MM.1S (cell line): ENCODE measurements around the gene ALDH3A1.

Experiments
- DNase-seq: peaks from one replicate; pipeline ENCODE4 v3.0.0-alpha.2; 2015
- H2AFZ ChIP-seq: fragments of 300-600 bp; sonication (generic); 2 replicates; pipeline ENCODE4 v1.6.0; 2016; ENCODE audit warnings: antibody characterized with exemption, low read length
- H3F3A ChIP-seq: fragments of 300-600 bp; sonication (generic); 2 replicates; pipeline ENCODE4 v1.6.1; 2016; ENCODE audit warnings: mild to moderate bottlenecking, antibody characterized with exemption, low read length, moderate library complexity, mixed read lengths; ENCODE audit not compliant: insufficient read depth
- H3K27ac ChIP-seq: fragments of 300-600 bp; sonication (generic); 2 replicates; pipeline ENCODE4 v1.5.1; 2016; ENCODE audit warnings: mild to moderate bottlenecking, low read length
- H3K27me3 ChIP-seq: fragments of 300-600 bp; sonication (generic); replicated peaks from 2 replicates; pipeline ENCODE4 v1.6.0; 2016; ENCODE audit warnings: low read length; ENCODE audit not compliant: insufficient read depth
- H3K36me3 ChIP-seq: fragments of 300-600 bp; sonication (generic); replicated peaks from 2 replicates; pipeline ENCODE4 v1.6.1; 2016; ENCODE audit warnings: mild to moderate bottlenecking, low read length, mixed read lengths; ENCODE audit not compliant: insufficient read depth
- H3K4me1 ChIP-seq: fragments of 300-600 bp; sonication (generic); 2 replicates; pipeline ENCODE4 v1.6.1; 2016; ENCODE audit warnings: low read length, mixed read lengths
- H3K4me2 ChIP-seq: fragments of 300-600 bp; sonication (generic); 2 replicates; pipeline ENCODE4 v1.6.0; 2016; ENCODE audit warnings: low read depth, low read length
- H3K4me3 ChIP-seq: fragments of 300-600 bp; sonication (generic); 2 replicates; pipeline ENCODE4 v1.5.1; 2016; ENCODE audit warnings: low read length, mixed read lengths
- H3K79me2 ChIP-seq: fragments of 300-600 bp; sonication (generic); 2 replicates; pipeline ENCODE4 v1.6.1; 2016; ENCODE audit warnings: mixed run types, low read length, mixed read lengths
- H3K9ac ChIP-seq: fragments of 300-600 bp; sonication (generic); 2 replicates; pipeline ENCODE4 v1.6.1; 2016; ENCODE audit warnings: low read length, mixed read lengths
- H3K9me2 ChIP-seq: fragments of 300-600 bp; sonication (generic); replicated peaks from 2 replicates; pipeline ENCODE4 v1.6.1; 2016; ENCODE audit warnings: mild to moderate bottlenecking, low read length, mixed read lengths; ENCODE audit not compliant: insufficient read depth
- H3K9me3 ChIP-seq: fragments of 300-600 bp; sonication (generic); replicated peaks from 2 replicates; pipeline ENCODE4 v1.6.1; 2016; ENCODE audit warnings: mild to moderate bottlenecking, low read length, mixed read lengths; ENCODE audit not compliant: insufficient read depth
- H4K20me1 ChIP-seq: fragments of 300-600 bp; sonication (generic); 2 replicates; pipeline ENCODE4 v1.6.1; 2016; ENCODE audit warnings: mild to moderate bottlenecking, low read length, moderate library complexity, mixed read lengths; ENCODE audit not compliant: insufficient read depth
- CTCF ChIP-seq: fragments of 300-600 bp; sonication (generic); IDR thresholded peaks from 2 replicates; pipeline ENCODE4 v1.5.1; 2016; ENCODE audit warnings: antibody characterized with exemption, low read length, mixed read lengths
- EZH2 ChIP-seq: fragments of 300-600 bp; sonication (generic); optimal IDR thresholded peaks from 2 replicates; pipeline ENCODE3; 2017; ENCODE audit warnings: low read depth, mild to moderate bottlenecking, antibody characterized with exemption, low read length, mixed read lengths
- EZH2phosphoT487 ChIP-seq: fragments of 300-600 bp; sonication (generic); IDR thresholded peaks from 2 replicates; pipeline ENCODE4 v1.6.1; 2018; ENCODE audit warnings: antibody characterized with exemption, low read length

Gene ALDH3A1

GRCh38 chr17:19728084-19728495 is 20.0 kb downstream of the ALDH3A1 start:
- peaks cover 5% of the 10 kb centered on the region for H3K4me1 ChIP-seq
- no peak overlapping the region for H3K4me3 ChIP-seq
- H3F3A ChIP-seq = no peaks in the 10 kb centered on the region
- no peaks in the 10 kb centered on the region for H3K9me2 ChIP-seq
- H3K9me3 ChIP-seq = no peaks in the 10 kb centered on the region
- H3K9ac ChIP-seq = no peak overlapping the region
- H3K36me3 ChIP-seq = no peaks in the 10 kb centered on the region
- DNase-seq = no peak
- H2AFZ ChIP-seq = no peak overlapping the region
- H4K20me1 ChIP-seq = no peaks in the 10 kb centered on the region
- no peak for TF ChIP-seq CTCF
- no peak for TF ChIP-seq EZH2phosphoT487
- no peak for TF ChIP-seq EZH2
- H3K27me3 ChIP-seq = no peaks in the 10 kb centered on the region
- H3K79me2 ChIP-seq = no peaks in the 10 kb centered on the region
- H3K27ac ChIP-seq = no peak overlapping the region
- H3K4me2 ChIP-seq = no peak overlapping the region

DNA sequence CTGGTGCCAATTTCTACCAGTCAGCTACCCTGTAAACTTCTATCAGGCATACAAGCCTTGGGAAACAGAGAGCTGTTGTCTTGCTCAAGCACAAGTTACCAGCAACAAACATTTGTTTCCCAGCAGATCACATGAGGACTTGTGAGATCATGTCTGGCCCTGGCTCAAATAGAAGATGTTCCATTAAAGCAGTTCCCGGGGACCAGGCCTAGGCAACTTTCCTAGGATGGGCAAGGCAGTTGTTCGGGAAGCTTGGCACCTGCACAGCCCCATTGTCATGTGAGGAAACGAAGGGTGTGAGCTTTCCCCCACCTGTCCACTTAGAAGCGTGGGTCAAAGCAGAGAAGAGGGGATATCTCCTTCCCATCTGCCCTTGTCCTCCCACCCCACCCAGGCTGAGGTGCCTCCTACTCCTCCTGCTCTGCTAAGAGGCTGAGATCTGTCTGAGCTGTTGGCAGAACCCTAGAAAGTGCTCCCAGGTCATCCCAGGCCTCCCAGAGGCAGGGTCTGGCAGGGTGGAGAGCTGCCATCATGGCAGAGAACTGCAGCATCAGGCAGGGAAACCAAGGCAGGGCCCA is 20.5 kb downstream of the ALDH3A1 start:
- no peak overlapping the region for H3K4me2 ChIP-seq

DNA sequence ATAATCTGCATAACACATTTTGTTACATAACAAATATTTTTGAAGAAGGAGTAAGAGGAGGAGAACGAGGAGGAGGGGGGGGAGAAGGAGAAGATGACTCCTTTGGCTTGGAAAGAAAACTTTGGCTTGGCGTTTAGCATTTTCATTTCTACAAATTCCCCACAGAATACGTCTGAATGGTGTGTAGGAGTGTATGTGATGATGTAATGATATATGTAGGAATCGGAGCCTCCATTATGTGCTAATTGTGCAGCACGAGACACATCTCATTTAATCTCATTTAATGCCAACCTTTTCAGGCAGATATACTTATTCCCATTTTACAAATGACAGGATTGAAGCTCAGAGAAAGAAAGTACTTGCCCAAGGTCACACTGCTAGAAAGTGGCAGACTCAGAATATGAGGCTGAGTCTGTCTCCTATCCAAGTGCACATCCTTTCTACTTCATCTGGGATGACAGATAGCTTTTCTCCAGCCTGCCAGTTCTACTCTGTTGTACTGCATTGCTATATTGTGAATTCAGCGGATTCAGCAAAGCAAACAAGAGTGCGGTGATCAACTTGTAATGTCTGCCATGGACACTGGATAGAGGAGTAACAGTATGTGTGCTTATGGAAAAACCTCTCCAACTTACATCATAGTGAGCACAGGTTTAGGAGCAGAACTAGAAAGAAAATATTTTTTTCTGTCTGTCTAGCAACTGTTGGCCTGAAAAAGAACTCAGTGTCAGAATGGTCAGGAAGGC is 21.3 kb downstream of the ALDH3A1 start:
- Histone ChIP-seq H3K9me2 (no peaks in the 10 kb centered on the region), H3K4me3 (no peak overlapping the region), H3K4me1 (peaks cover 5% of the 10 kb centered on the region), H3F3A (no peaks in the 10 kb centered on the region), H3K9ac (no peak overlapping the region), H3K4me2 (no peak overlapping the region), H2AFZ (no peak overlapping the region), H3K36me3 (no peaks in the 10 kb centered on the region), H3K27ac (no peak overlapping the region), H4K20me1 (no peaks in the 10 kb centered on the region), H3K9me3 (no peaks in the 10 kb centered on the region), H3K27me3 (no peaks in the 10 kb centered on the region), H3K79me2 (no peaks in the 10 kb centered on the region)
- no peak for DNase-seq
- TF ChIP-seq EZH2phosphoT487 (no peak), CTCF (no peak), EZH2 (no peak)

More for the DNA sequence above, 20.5 kb downstream of the ALDH3A1 start:
- H3K4me3 ChIP-seq = no peak overlapping the region
- H3K4me1 ChIP-seq = peaks cover 5% of the 10 kb centered on the region
- no peaks in the 10 kb centered on the region for H3K27me3 ChIP-seq
- no peaks in the 10 kb centered on the region for H3K9me3 ChIP-seq
- H4K20me1 ChIP-seq = no peaks in the 10 kb centered on the region
- H2AFZ ChIP-seq = no peak overlapping the region
- TF ChIP-seq EZH2 (no peak), EZH2phosphoT487 (no peak), CTCF (no peak)
- H3K79me2 ChIP-seq = no peaks in the 10 kb centered on the region
- no peak overlapping the region for H3K27ac ChIP-seq
- H3K9ac ChIP-seq = no peak overlapping the region
- no peak for DNase-seq
- H3F3A ChIP-seq = no peaks in the 10 kb centered on the region
- H3K9me2 ChIP-seq = no peaks in the 10 kb centered on the region
- H3K36me3 ChIP-seq = no peaks in the 10 kb centered on the region
